AG10803 (cell line): ENCODE data around the gene TMEM178A.

Experiments used
- DNase-seq: peaks from one replicate; pipeline ENCODE4 v3.0.0; 2010; ENCODE audit warnings: low read depth
- H3K4me3 ChIP-seq: 2 replicates; pipeline ENCODE4 v1.5.1; 2011; ENCODE audit warnings: mild to moderate bottlenecking, low read length, control low read depth
- CTCF ChIP-seq: conservative IDR thresholded peaks from 2 replicates; pipeline ENCODE4 v1.5.1; 2011; ENCODE audit warnings: mild to moderate bottlenecking, low read length, control low read depth, inconsistent platforms

The TMEM178A gene

GRCh38 chr2:39736640-39737039, 70.9 kb downstream of the TMEM178A start:
- peak; percentile 96 for DNase-seq
- no peak for TF ChIP-seq CTCF
- H3K4me3 ChIP-seq: peak overlapping the region; percentile 2; the same call in 1 of the 2 replicates

- peak overlapping the region; percentile 37 for H3K4me3 ChIP-seq
- TF ChIP-seq CTCF: no peak
- DNase-seq: peak; percentile 78
These were observed 71.9 kb downstream of the TMEM178A start for GRCh38 chr2:39737661-39738060.

- H3K4me3 ChIP-seq: no peak overlapping the region
- TF ChIP-seq CTCF: no peak
These were observed 73.2 kb downstream of the TMEM178A start for GRCh38 chr2:39738936-39739335.

GRCh38 chr2:39739386-39739785, 73.7 kb downstream of the TMEM178A start:
- no peak overlapping the region for H3K4me3 ChIP-seq
- no peak for TF ChIP-seq CTCF
- no peak for DNase-seq

More at GRCh38 chr2:39738936-39739335, 73.2 kb downstream of the TMEM178A start:
- peak; percentile 53 for DNase-seq

GRCh38 chr2:39741871-39742270, 76.2 kb downstream of the TMEM178A start:
- TF ChIP-seq CTCF: no peak
- peak; percentile 31 for DNase-seq
- H3K4me3 ChIP-seq: no peak overlapping the region

- TF ChIP-seq CTCF: no peak
- no peak overlapping the region for H3K4me3 ChIP-seq
- DNase-seq: peak; percentile 41
These were observed 77.6 kb downstream of the TMEM178A start for GRCh38 chr2:39743269-39743776.

- DNase-seq: no peak
- H3K4me3 ChIP-seq: no peak overlapping the region
These were observed 89.7 kb downstream of the TMEM178A start for GRCh38 chr2:39755466-39755865.

More at GRCh38 chr2:39755466-39755865, 89.7 kb downstream of the TMEM178A start:
- no peak for TF ChIP-seq CTCF
